ENCODE results near the gene UNC93B1. TPM values are rescaled to one million over a fixed set of nuclear protein-coding genes. Genes with fewer than 3 reads are reported as not detected.

The UNC93B1 gene
- total and polyA plus RNA-seq, 2 of the 13 experiments (the other 11 are each of a cell fraction or from before 2014, with no cell fraction given): 8.8 to 18.9 TPM

- TF ChIP-seq ZBTB39 (CRISPR knock-in tag; IDR thresholded peaks at IDR 0.05) (0 out of 2 replicates have a peak, but pooled peaks have one; percentile 23), ZNF878 (CRISPR knock-in tag; IDR thresholded peaks at IDR 0.05) (peak; percentile 51; the same call in 1 of the 2 replicates), ZNF574 (CRISPR knock-in tag; IDR thresholded peaks at IDR 0.05) (peak; percentile 59; the same call in 1 of the 2 replicates), MAFG (CRISPR knock-in tag; IDR thresholded peaks at IDR 0.05) (no peak), ZNF296 (CRISPR knock-in tag; conservative IDR thresholded peaks at IDR 0.05) (peak; percentile 56; the same call in 1 of the 2 replicates), CEBPG (CRISPR knock-in tag; IDR thresholded peaks at IDR 0.05) (peak; percentile 46), ZNF768 (CRISPR knock-in tag; IDR thresholded peaks at IDR 0.05) (peak; percentile 59; the same call in 1 of the 2 replicates), CBX5 (CRISPR knock-in tag; IDR thresholded peaks at IDR 0.05; ENCODE audit: borderline replicate concordance) (peak; percentile 33; the same call in 1 of the 2 replicates), THYN1 (CRISPR knock-in tag; IDR thresholded peaks at IDR 0.05; ENCODE audit: borderline replicate concordance, low read depth) (no peak), ZBED4 (CRISPR knock-in tag; IDR thresholded peaks at IDR 0.05; ENCODE audit: borderline replicate concordance) (peak; percentile 94; the same call in 1 of the 2 replicates), MAX (IDR thresholded peaks at IDR 0.05) (peak; percentile 89), ZFP91 (CRISPR knock-in tag; IDR thresholded peaks at IDR 0.05; ENCODE audit: borderline replicate concordance) (peak; percentile 76; the same call in 1 of the 2 replicates), POLR2G (IDR thresholded peaks at IDR 0.05; ENCODE audit: low read depth, low read length) (peak; percentile 62), ZSCAN25 (CRISPR knock-in tag; IDR thresholded peaks at IDR 0.05) (peak; percentile 63; the same call in 1 of the 2 replicates), NR2F6 (IDR thresholded peaks at IDR 0.05) (no peak), NR2F6 (CRISPR knock-in tag; IDR thresholded peaks at IDR 0.05) (peak; percentile 45; the same call in 1 of the 2 replicates), ZNF781 (CRISPR knock-in tag; IDR thresholded peaks at IDR 0.05; ENCODE audit: borderline replicate concordance, not compliant biosample characterization) (peak; percentile 50)
These were observed 6.5 kb upstream of the UNC93B1 start, which contains the start of gene ALDH3B1 (continued) for GRCh38 chr11:68010090-68011041.
